Measurements from ENCODE around the gene CLDN1. TPM values are rescaled to one million over a fixed set of nuclear protein-coding genes. Genes with fewer than 3 reads are reported as not detected.

The CLDN1 gene
- polyA plus RNA-seq, 12 donors, result 3.0 to 30.6 (median 4.8) TPM; not detected in 1

GRCh38 chr3:190336516-190337189 is 14.4 kb upstream of the CLDN1 start:
- no peak for DNase-seq

- DNase-seq, result no peak
These were observed 11.7 kb upstream of the CLDN1 start for GRCh38 chr3:190333961-190334360.

GRCh38 chr3:190330936-190331734 is 8.9 kb upstream of the CLDN1 start:
- DNase-seq, result no peak

GRCh38 chr3:190326930-190327329 is 4.7 kb upstream of the CLDN1 start:
- DNase-seq, result peak; percentile 79

- DNase-seq, result no peak
These were observed 4.1 kb upstream of the CLDN1 start for GRCh38 chr3:190326361-190326760.

GRCh38 chr3:190325923-190326322 is 3.7 kb upstream of the CLDN1 start:
- DNase-seq, result no peak

- DNase-seq, result no peak
These were observed 990 bp upstream of the CLDN1 start for GRCh38 chr3:190323246-190323626.

GRCh38 chr3:190322604-190323245 is 479 bp upstream of the CLDN1 start:
- peak; percentile 23 for DNase-seq

GRCh38 chr3:190320594-190321362 is 1.5 kb downstream of the CLDN1 start:
- no peak for DNase-seq

GRCh38 chr3:190319660-190320059 is 2.6 kb downstream of the CLDN1 start:
- DNase-seq, result no peak

GRCh38 chr3:190318666-190319065 is 3.6 kb downstream of the CLDN1 start:
- no peak for DNase-seq

GRCh38 chr3:190314741-190315140 is 7.5 kb downstream of the CLDN1 start:
- no peak for DNase-seq

- DNase-seq, result no peak
These were observed 12.8 kb downstream of the CLDN1 start for GRCh38 chr3:190309414-190309813.

- DNase-seq, result no peak
These were observed 14.1 kb downstream of the CLDN1 start for GRCh38 chr3:190308154-190308553.

GRCh38 chr3:190307164-190307545 is 15.1 kb downstream of the CLDN1 start:
- no peak for DNase-seq

GRCh38 chr3:190306513-190307163 is 15.6 kb downstream of the CLDN1 start:
- no peak for DNase-seq

GRCh38 chr3:190306026-190306425 is 16.2 kb downstream of the CLDN1 start:
- DNase-seq, result no peak

- DNase-seq, result no peak
These were observed 16.8 kb downstream of the CLDN1 start for GRCh38 chr3:190305406-190305805.

GRCh38 chr3:190303884-190304283 is 18.4 kb downstream of the CLDN1 start:
- DNase-seq, result no peak

- no peak for DNase-seq
These were observed 19.9 kb downstream of the CLDN1 start for GRCh38 chr3:190302212-190302867.

GRCh38 chr3:190301591-190301990 is 20.7 kb downstream of the CLDN1 start:
- no peak for DNase-seq

All from muscle of arm (tissue), 12 donors.